Measurements from ENCODE around the gene ZFP36L1. TPM values are rescaled to one million over a fixed set of nuclear protein-coding genes. Genes with fewer than 3 reads are reported as not detected.

Gene ZFP36L1
- total and polyA plus RNA-seq, 2 experiments from 2014 or later = 219 to 1,327 TPM

DNA sequence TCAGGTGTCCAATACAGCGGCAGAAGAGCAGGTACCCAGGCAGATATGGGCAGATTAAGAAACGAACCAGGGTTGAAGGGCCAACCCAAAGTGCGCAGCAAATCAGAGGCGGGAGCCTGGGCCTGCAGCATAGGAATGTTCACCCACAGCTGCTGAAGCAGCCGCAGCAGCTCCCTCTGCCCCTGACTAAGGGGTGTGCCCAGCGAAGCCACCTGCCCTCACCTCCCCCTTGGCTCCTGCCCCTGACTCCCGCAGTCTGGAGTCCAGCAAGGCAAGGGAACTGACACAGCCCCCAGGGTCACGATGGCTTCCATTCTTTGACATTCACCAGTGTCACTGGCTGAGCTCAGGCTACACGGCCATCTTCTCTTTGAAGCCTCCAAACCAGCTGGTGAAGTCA lies 27.3 kb upstream of the ZFP36L1 start:
- no peak for DNase-seq (ENCODE audit: low read depth in 1 of 2, low spot score in 1 of 2)
- Histone ChIP-seq H3K27me3 (no peaks in the 10 kb centered on the region), H3K9me3 (ENCODE audit: low read depth) (no peaks in the 10 kb centered on the region), H3K4me3 (no peak overlapping the region), H3K4me1 (ENCODE audit: low read depth) (peaks cover 17% of the 10 kb centered on the region), H3K36me3 (no peaks in the 10 kb centered on the region), H3K27ac (no peak overlapping the region)
- no peak for TF ChIP-seq CTCF (IDR thresholded peaks at IDR 0.05; ENCODE audit: low read depth, low read length)

DNA sequence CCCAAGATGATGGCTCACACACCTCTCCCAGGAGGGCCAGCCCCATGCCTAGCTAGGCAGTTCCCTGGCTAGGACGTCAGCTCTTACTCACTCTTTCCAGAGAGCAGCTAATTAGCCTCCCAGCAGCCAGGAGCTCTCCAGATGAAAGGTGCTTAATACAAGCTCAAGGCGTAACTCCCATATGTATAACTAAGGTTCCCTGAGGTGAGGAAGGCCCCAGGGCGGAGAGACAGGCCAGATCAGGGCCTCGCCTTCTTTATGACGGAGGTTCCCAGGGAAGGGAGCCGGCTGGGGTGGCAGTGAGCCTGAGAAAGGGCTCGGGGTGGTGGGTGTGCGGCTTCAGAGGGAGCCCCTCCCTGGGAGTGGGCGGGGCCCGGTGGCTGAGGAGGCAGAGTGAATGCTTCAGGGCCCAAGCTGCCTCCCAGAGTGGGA lies 26.4 kb upstream of the ZFP36L1 start:
- TF ChIP-seq CTCF (IDR thresholded peaks at IDR 0.05; ENCODE audit: low read depth, low read length) = no peak
- Histone ChIP-seq H3K4me3 (no peak overlapping the region), H3K27me3 (no peaks in the 10 kb centered on the region), H3K4me1 (ENCODE audit: low read depth) (peaks cover 26% of the 10 kb centered on the region), H3K36me3 (no peaks in the 10 kb centered on the region), H3K27ac (no peak overlapping the region), H3K9me3 (ENCODE audit: low read depth) (no peaks in the 10 kb centered on the region)
- peak; percentile 46 to 66 for DNase-seq (ENCODE audit: low read depth in 1 of 2, low spot score in 1 of 2)

- Histone ChIP-seq H3K36me3 (no peaks in the 10 kb centered on the region), H3K27ac (no peak overlapping the region), H3K4me3 (no peak overlapping the region), H3K4me1 (ENCODE audit: low read depth) (peaks cover 31% of the 10 kb centered on the region), H3K9me3 (ENCODE audit: low read depth) (no peaks in the 10 kb centered on the region), H3K27me3 (no peaks in the 10 kb centered on the region)
- no peak for DNase-seq (ENCODE audit: low read depth in 1 of 2, low spot score in 1 of 2)
- TF ChIP-seq CTCF (IDR thresholded peaks at IDR 0.05; ENCODE audit: low read depth, low read length) = no peak
Observed at GRCh38 chr14:68817506-68818212, 24.8 kb upstream of the ZFP36L1 start.

DNA sequence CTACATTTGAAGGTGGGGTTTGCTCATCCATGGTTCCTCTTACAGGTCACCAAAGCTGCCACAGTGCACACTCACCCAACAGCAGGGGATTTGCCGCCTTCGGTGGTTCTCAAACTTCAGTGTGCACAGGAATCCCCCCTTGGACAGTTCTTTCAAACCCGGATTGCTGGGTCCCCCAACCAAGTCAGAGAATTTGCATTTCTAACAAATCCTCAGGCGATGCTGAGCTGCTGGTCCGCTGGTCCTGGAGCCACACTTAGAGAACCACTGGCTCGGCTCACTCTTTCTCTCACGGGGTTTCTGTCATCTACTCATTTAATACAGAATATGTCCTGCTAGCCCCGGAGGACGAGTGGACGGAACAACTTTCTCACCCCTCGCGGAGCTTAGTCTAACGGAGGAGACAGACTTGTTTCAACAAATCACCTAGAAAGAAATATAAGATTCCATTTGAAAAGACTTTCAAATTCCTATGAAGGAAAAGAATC lies 24.1 kb upstream of the ZFP36L1 start:
- no peaks in the 10 kb centered on the region for H3K36me3 ChIP-seq
- no peak for DNase-seq (ENCODE audit: low read depth in 1 of 2, low spot score in 1 of 2)
- H3K27me3 ChIP-seq = no peaks in the 10 kb centered on the region
- no peak overlapping the region for H3K27ac ChIP-seq
- no peak overlapping the region for H3K4me3 ChIP-seq
- H3K4me1 ChIP-seq (ENCODE audit: low read depth) = peaks cover 31% of the 10 kb centered on the region
- no peaks in the 10 kb centered on the region for H3K9me3 ChIP-seq (ENCODE audit: low read depth)
- TF ChIP-seq CTCF (IDR thresholded peaks at IDR 0.05; ENCODE audit: low read depth, low read length) = no peak

GRCh38 chr14:68816183-68816942 lies 23.5 kb upstream of the ZFP36L1 start:
- H3K27ac ChIP-seq = peak overlapping the region; percentile 98
- H3K4me1 ChIP-seq (ENCODE audit: low read depth) = peaks cover 31% of the 10 kb centered on the region
- H3K9me3 ChIP-seq (ENCODE audit: low read depth) = no peaks in the 10 kb centered on the region
- DNase-seq (ENCODE audit: low read depth in 1 of 2, low spot score in 1 of 2) = peak; percentile 93 to 96
- TF ChIP-seq CTCF (IDR thresholded peaks at IDR 0.05; ENCODE audit: low read depth, low read length) = peak; percentile 85
- H3K4me3 ChIP-seq = peak overlapping the region; percentile 20
- H3K27me3 ChIP-seq = no peaks in the 10 kb centered on the region
- no peaks in the 10 kb centered on the region for H3K36me3 ChIP-seq
